T-helper 2 cell treated with Interferon-gamma antibody and Interleukin-4, amounts not matched to agents 5 μg/mL and 100 μg/mL, for 36 hours (primary cell): Measurements from ENCODE around the gene ISG15.

ENCODE experiments used
- DNase-seq: peaks from one replicate; pipeline ENCODE4 v3.0.0; 2021; ENCODE audit warnings: low spot score
- H3K27ac Mint-ChIP-seq: one replicate; pipeline ENCODE4 v1.8.0; 2021; ENCODE audit warnings: mild to moderate bottlenecking, mixed read lengths
- H3K27me3 Mint-ChIP-seq: one replicate; pipeline ENCODE4 v1.8.0; 2021; ENCODE audit warnings: low read depth, mixed read lengths
- H3K36me3 Mint-ChIP-seq: one replicate; pipeline ENCODE4 v1.8.0; 2021; ENCODE audit warnings: low read depth, mixed read lengths
- H3K4me1 Mint-ChIP-seq: one replicate; pipeline ENCODE4 v1.8.0; 2021; ENCODE audit warnings: low read depth, mixed read lengths
- H3K4me3 Mint-ChIP-seq: one replicate; pipeline ENCODE4 v1.8.0; 2022; ENCODE audit warnings: mild to moderate bottlenecking, moderate library complexity, mixed read lengths
- H3K9me3 Mint-ChIP-seq: one replicate; pipeline ENCODE4 v1.8.0; 2021; ENCODE audit warnings: mixed read lengths

Gene ISG15

DNA sequence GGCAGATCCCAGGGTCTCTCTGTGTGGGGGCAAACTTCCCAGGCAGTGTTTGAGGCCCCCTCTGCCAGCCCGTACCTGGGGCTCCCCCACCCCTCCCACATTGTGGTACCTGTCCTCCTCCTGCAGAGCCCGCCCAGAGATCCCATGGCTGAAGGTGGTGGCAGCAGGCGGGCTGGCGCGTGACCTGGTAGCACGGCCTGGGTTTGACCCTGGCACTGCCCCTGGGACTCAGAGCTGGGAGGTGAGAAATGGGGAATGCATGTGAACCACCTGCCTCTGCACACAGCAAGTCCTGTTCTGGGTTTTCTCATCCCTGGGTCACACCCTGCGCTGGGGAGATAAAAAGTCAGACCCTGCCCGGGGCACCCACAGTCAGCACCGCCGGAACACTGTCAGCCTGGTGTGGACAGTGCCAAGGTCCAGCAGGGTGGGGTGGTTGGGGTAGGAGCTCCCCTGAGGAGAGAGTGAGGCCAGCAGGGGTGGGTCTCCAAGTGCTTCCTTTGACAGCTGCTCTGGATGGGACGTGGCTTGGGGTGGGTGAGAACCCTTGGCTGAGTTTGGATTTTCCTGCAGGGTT is 18.4 kb downstream of the ISG15 start:
- peaks cover 4% of the 10 kb centered on the region for H3K4me1 Mint-ChIP-seq
- H3K4me3 Mint-ChIP-seq: peak overlapping the region; percentile 52
- H3K27me3 Mint-ChIP-seq: peaks cover 17% of the 10 kb centered on the region
- H3K27ac Mint-ChIP-seq: no peak overlapping the region
- DNase-seq: no peak
- no peaks in the 10 kb centered on the region for H3K36me3 Mint-ChIP-seq
- no peaks in the 10 kb centered on the region for H3K9me3 Mint-ChIP-seq

DNA sequence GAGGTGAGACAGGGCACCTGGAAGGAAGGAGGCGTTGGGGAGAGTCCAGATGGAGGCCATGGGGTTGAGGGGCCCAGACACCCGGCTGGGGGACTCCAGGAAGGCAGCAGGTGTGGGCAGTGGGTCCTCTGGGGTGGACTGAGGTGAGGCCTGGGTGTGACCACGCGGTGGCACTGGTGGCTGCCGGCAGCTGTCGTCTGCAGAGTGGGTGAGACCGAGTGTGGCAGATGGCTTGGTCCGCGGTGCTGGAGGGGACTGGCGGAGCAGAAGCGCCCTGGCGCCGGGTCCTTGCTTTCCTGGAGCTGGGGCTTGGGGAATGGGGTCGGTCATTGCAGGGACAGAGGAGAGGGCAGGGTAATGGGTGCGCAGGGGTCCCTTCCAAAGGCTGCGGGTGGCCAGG is 19.1 kb downstream of the ISG15 start:
- peak overlapping the region; percentile 17 for H3K27ac Mint-ChIP-seq
- peak overlapping the region; percentile 52 for H3K4me3 Mint-ChIP-seq
- H3K9me3 Mint-ChIP-seq: no peaks in the 10 kb centered on the region
- H3K4me1 Mint-ChIP-seq: peaks cover 4% of the 10 kb centered on the region
- no peak for DNase-seq
- H3K36me3 Mint-ChIP-seq: no peaks in the 10 kb centered on the region
- peaks cover 17% of the 10 kb centered on the region for H3K27me3 Mint-ChIP-seq

DNA sequence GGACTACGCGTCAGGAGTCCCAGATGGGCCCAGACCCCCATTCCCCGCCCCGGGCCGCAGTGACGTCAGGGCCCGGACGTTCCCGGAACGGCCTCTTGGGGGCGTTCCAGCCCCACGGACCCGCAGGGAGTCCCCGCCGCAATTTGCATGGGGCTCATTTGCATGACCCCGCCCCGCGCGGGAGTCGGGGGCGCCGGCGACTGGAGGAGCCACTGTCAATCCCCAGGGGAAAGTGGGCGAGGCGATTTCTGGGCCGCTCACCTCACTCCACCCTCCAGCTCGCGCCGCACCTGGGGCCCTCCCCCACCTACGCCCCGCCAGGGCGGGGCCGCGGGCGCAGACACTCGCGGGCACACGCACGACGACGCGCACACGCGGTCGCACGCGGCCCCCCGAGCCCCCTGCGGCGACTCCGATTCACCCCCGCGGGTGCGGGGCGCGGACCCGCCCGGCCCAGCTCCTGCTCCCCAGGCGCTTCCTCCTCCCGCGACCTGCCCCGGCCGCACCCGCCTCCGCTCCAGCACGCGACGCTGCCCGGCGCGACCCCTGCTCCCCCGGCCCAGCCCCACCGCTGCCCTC is 19.8 kb downstream of the ISG15 start:
- Mint-ChIP-seq H3K4me1 (peaks cover 4% of the 10 kb centered on the region), H3K36me3 (no peaks in the 10 kb centered on the region), H3K4me3 (peak overlapping the region; percentile 34), H3K9me3 (no peaks in the 10 kb centered on the region), H3K27me3 (peaks cover 20% of the 10 kb centered on the region), H3K27ac (no peak overlapping the region)
- peak; percentile 88 for DNase-seq

DNA sequence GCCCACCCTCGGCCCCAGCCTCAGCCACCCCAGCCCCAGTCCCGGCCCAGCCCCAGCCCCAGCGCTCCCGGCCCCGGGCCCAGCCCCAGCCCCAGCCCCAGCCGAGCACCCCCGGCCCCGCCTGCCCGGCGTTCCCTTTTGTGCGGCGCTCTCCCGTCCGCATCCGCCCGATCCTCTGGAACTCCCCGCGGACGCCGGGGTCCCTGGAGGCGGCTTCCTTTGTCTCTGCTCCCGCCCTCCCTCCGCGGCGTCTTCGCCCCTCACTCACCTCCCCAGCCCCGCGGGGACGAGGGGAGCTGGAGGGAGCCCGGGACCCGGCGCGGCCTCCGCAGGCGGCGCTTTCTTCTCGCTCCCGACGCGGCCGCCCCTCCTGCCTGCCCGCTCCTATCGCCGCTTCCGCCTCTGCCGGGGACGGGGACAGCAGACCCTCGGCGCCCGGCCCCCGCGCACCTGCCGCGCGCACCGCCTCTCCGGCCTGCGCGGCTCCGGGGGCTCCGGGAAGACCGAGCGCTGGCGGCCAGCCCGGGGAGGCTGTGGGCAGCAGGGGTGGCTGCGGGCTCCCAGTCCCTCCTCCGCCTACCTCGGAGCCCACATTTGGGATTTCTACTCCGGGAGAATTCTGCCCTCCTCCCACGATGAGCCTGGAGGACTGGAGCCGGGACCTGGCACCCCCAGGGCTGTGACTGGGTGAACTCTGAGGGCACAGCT is 20.6 kb downstream of the ISG15 start:
- Mint-ChIP-seq H3K4me1 (peaks cover 9% of the 10 kb centered on the region), H3K27ac (no peak overlapping the region), H3K27me3 (peaks cover 26% of the 10 kb centered on the region), H3K9me3 (no peaks in the 10 kb centered on the region), H3K36me3 (no peaks in the 10 kb centered on the region), H3K4me3 (peak overlapping the region; percentile 54)
- DNase-seq: no peak

DNA sequence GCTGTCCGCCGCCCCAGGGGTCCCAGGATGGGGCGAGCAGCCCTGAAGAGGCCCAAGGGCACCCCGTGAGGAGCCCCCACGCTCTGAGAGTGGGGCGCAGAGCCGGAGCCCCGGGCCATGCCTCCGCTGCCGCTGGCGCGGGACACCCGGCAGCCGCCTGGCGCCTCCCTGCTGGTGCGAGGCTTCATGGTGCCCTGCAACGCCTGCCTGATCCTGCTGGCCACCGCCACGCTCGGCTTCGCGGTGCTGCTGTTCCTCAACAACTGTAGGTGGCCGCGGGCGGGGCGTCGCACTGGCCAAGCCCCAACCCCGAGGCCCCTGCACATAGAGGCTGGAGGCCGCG is 21.1 kb downstream of the ISG15 start:
- H3K4me3 Mint-ChIP-seq: peak overlapping the region; percentile 54
- peaks cover 13% of the 10 kb centered on the region for H3K4me1 Mint-ChIP-seq
- no peak for DNase-seq
- H3K27me3 Mint-ChIP-seq: peaks cover 31% of the 10 kb centered on the region
- H3K9me3 Mint-ChIP-seq: no peaks in the 10 kb centered on the region
- no peak overlapping the region for H3K27ac Mint-ChIP-seq
- H3K36me3 Mint-ChIP-seq: no peaks in the 10 kb centered on the region

DNA sequence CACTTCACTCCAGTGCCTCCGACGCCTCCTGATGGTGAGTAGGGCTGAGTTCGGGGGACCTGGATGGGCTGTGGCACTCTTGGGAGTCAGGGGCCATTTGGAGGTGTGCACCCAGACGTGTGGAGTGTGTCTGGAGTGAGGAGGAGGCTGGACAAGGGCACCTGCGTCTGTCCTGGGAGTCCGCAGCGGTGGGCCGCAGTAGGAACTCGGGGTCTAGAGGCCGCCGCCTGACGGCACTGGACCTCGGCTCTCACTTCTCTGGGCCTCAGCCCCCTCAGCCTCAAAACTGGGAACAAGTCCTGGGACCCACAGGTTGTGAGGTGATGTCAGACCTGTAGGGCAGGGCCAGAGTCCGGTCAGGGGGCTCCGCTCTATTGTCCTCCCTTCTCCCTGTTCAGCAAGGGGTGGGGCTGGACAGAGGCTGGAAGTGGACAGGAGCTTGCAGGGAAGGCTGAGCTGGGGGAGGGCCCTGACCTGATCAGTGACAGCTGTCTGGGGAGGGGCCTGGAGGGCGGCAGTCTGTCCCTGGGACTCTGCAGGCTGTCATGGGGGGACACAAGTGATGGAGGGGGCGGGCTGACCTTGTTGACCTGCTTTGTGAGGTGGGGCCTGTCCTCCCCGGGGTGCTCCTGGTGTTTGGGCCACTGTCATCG is 22.1 kb downstream of the ISG15 start:
- Mint-ChIP-seq H3K27me3 (peaks cover 35% of the 10 kb centered on the region), H3K4me3 (no peak overlapping the region), H3K27ac (no peak overlapping the region), H3K9me3 (no peaks in the 10 kb centered on the region), H3K36me3 (no peaks in the 10 kb centered on the region), H3K4me1 (peaks cover 18% of the 10 kb centered on the region)
- no peak for DNase-seq

DNA sequence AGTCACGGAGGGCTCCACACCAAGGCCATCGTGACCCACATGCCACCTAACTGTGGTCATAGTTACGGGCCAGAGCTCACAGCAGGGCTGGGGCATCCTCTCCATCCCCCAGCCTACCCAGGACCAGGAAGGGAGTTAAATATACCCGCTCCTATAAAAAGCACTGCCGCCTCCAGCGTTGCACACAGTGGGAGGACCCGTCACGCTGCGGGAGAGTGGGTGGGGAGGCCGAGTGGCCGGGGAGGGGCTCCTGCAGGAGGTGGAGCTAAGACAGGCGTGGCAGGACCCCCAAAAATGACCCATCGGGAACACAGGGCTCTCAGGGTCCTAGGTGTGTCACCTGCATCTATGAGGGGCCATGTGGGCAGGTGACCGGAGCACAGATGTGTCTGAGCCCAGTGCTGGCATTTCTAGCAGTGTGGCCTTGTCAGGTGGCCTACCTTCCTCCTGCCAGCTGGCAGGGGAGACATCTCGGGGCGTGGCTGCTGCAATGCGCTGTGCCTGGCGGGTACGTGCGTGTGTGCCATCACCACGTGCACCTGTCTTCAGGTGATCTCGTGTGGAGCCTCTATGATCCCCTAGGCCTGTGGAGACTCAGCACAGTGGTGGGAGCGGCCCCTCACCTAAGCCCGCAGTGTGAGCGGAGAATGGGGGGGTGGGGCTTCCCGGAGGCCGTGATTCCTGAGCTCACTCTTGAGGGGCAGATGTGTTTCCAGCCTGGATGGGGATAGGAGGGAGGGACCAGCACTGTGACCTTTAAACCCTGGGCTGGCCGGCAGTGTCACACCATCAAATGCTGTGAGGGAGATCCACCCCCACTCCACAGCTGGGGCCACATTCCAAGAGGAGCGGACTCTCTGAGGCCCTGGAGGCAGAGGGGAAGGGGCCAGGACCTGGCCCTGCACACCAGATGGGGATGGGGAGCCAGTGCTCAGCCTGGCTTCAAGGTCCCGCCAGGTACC is 24.4 kb downstream of the ISG15 start:
- H3K4me3 Mint-ChIP-seq: no peak overlapping the region
- DNase-seq: no peak
- H3K9me3 Mint-ChIP-seq: no peaks in the 10 kb centered on the region
- H3K27me3 Mint-ChIP-seq: peaks cover 27% of the 10 kb centered on the region
- peaks cover 14% of the 10 kb centered on the region for H3K4me1 Mint-ChIP-seq
- no peak overlapping the region for H3K27ac Mint-ChIP-seq
- no peaks in the 10 kb centered on the region for H3K36me3 Mint-ChIP-seq

DNA sequence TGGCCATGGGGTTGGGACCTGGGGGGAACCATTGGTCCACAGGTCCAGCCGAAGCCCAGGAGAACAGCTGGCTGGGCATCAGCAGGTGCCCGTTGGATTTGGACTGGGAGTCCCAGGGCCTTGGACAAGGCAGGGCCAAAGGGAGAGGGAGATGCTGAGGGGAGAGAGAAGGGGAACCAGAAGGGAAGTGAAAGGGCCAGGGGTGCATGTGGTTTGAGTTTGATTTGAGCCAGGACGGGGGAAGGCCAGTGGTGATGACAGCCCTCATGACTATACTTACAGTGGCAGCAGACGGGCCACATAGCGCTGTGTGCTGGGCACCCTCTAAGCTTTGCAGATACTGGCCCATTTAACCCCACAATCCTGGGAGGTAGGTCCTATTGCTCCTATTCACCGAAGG is 25.4 kb downstream of the ISG15 start:
- Mint-ChIP-seq H3K4me1 (peaks cover 14% of the 10 kb centered on the region), H3K27ac (no peak overlapping the region)

DNA sequence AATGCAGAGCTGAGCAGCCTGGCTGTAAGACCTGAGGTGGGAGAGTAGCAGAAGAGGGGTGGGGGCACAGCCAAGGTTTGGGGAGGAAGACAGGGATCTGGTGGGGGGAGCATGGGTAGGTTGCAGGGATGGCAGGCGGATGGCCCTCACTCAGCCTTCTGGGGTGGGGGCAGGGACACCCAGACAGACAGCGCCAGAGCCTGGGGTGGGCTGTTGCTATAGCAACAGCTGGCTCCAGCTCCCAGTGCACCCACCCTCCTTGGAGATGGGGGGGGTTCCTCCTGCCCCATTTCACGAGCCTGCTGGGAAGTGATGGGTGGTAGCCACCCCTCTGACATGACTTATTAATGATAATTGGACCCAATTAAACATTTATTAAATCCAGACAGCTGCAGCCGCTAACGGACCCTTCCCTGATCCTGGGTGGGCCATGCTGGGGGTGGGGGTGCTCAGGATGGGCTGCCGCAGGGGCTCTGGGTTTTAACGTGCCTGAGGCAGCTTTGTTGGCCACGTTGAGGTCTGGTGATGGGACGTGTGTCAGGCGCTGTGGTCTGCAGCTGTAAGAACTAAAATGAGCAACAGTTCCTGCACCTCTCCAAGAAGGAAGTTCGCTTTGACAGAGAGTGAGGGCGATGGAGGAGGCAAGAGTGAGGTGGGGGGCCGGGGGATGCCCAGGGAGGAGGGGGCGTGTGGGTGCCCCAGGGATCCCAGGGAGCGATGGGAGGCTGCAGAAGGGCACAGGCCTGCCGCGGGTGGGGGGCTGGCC is 26.0 kb downstream of the ISG15 start:
- no peak for DNase-seq
- Mint-ChIP-seq H3K36me3 (no peaks in the 10 kb centered on the region), H3K4me3 (peak overlapping the region; percentile 75), H3K27me3 (peaks cover 27% of the 10 kb centered on the region), H3K9me3 (no peaks in the 10 kb centered on the region), H3K27ac (peak overlapping the region; percentile 72), H3K4me1 (peaks cover 14% of the 10 kb centered on the region)

More for the DNA sequence above, 25.4 kb downstream of the ISG15 start:
- Mint-ChIP-seq H3K36me3 (no peaks in the 10 kb centered on the region), H3K9me3 (no peaks in the 10 kb centered on the region), H3K27me3 (peaks cover 27% of the 10 kb centered on the region), H3K4me3 (peak overlapping the region; percentile 29)
- DNase-seq: no peak

DNA sequence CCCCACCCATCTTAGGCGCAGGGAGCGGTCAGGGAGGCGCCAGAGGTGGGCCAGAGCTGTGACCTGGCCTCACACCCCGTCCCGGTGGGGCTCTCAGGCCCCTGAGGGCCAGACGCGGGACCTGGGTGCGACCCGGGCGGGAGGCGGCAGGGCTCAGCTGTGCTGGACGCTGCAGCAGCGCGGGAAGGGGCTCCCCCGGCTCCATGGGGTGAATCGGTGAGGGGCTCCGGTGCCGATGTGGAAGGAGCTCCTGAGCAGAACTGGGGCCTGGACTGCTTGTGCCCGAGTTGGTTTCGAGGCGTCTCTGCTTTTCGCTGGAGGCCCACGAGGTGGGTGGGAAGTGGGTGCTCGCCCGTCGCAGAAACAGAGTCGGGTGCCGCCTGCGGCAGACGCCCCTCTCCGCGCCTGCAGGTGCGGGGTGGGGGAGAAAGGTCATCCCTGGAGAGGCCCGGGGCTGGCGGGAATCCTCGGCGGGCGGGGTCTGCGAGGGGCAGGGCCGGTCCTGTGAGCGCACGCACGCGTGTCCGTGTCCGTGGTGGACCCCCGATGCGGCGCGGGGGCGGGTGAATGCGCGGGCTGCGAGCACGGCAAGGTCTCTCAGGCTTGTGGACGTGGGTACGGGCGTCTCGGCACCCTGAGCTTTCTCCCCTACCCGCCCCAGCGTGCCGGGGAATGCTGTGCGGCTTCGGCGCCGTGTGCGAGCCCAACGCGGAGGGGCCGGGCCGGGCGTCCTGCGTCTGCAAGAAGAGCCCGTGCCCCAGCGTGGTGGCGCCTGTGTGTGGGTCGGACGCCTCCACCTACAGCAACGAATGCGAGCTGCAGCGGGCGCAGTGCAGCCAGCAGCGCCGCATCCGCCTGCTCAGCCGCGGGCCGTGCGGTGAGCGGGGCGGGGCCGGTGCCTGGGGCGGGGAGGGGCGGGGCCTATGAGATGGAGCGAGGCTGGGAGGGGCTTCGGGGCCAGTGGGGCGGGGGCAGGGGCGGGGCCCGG is 27.0 kb downstream of the ISG15 start:
- peak; percentile 79 for DNase-seq
- H3K27ac Mint-ChIP-seq: peak overlapping the region; percentile 72
- peaks cover 14% of the 10 kb centered on the region for H3K4me1 Mint-ChIP-seq
- H3K36me3 Mint-ChIP-seq: no peaks in the 10 kb centered on the region
- H3K27me3 Mint-ChIP-seq: peaks cover 25% of the 10 kb centered on the region
- no peaks in the 10 kb centered on the region for H3K9me3 Mint-ChIP-seq
- peak overlapping the region; percentile 75 for H3K4me3 Mint-ChIP-seq

DNA sequence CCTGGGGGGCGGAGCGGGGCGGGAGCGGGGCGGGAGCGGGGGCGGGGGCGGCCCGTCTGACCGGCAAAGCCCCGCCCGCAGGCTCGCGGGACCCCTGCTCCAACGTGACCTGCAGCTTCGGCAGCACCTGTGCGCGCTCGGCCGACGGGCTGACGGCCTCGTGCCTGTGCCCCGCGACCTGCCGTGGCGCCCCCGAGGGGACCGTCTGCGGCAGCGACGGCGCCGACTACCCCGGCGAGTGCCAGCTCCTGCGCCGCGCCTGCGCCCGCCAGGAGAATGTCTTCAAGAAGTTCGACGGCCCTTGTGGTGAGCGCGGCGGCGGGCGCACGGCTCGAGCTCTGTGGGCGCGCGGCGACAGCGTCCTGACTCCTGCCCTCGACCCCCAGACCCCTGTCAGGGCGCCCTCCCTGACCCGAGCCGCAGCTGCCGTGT is 27.8 kb downstream of the ISG15 start:
- Mint-ChIP-seq H3K4me3 (no peak overlapping the region), H3K27me3 (peaks cover 20% of the 10 kb centered on the region), H3K9me3 (no peaks in the 10 kb centered on the region), H3K4me1 (peaks cover 14% of the 10 kb centered on the region), H3K36me3 (no peaks in the 10 kb centered on the region), H3K27ac (no peak overlapping the region)
- DNase-seq: no peak

DNA sequence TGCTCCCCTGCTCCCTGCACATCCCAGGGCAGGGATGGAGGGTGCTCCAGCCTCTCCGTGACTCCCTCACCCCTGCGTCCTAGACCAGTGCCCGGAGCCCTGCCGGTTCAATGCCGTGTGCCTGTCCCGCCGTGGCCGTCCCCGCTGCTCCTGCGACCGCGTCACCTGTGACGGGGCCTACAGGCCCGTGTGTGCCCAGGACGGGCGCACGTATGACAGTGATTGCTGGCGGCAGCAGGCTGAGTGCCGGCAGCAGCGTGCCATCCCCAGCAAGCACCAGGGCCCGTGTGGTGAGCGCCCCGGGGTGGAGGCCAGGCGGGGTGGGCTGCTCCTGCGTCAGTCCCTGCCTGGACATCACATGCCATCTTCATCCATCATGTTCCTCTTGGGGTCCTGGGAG is 28.6 kb downstream of the ISG15 start:
- Mint-ChIP-seq H3K4me3 (no peak overlapping the region), H3K27me3 (peaks cover 18% of the 10 kb centered on the region), H3K9me3 (no peaks in the 10 kb centered on the region), H3K4me1 (peaks cover 14% of the 10 kb centered on the region), H3K27ac (no peak overlapping the region), H3K36me3 (no peaks in the 10 kb centered on the region)
- no peak for DNase-seq
